CD14-positive monocyte (primary cell): ENCODE measurements around the gene RILPL1. TPM values are rescaled to one million over a fixed set of nuclear protein-coding genes. Genes with fewer than 3 reads are reported as not detected.
"Not testable (repeated sequence)": the region's sequence is repeated elsewhere in the genome, so short reads cannot be mapped to it uniquely, and the experiment has no call there.

ENCODE experiments used
- DNase-seq, 3 donors: peaks; one replicate each; pipeline ENCODE4 v3.0.0-alpha.2; 2011 to 2022
- H2AFZ ChIP-seq: 2 replicates; pipeline ENCODE4 v1.6.0; 2012; ENCODE audit warnings: mild to moderate bottlenecking, low read depth, low read length, inconsistent platforms; ENCODE audit not compliant: insufficient read depth, poor library complexity, severe bottlenecking
- H3K27ac ChIP-seq, 2 donors: 1 replicate in 1 of 2; 2 replicates in 1 of 2; pipeline ENCODE4 v1.5.1; 2012 to 2013; ENCODE audit warnings: low read length in 2 of 2, control low read depth in 1 of 2, inconsistent platforms in 1 of 2, low read depth in 1 of 2, mild to moderate bottlenecking in 1 of 2
- H3K27me3 ChIP-seq, 2 donors: one replicate each; pipeline versions ENCODE4 v1.6.0 to v1.6.1; 2011 to 2013; ENCODE audit warnings: low read length in 2 of 2; ENCODE audit not compliant: control insufficient read depth in 2 of 2, insufficient read depth in 2 of 2
- H3K36me3 ChIP-seq, 2 donors: replicated peaks in 1 of 2; 1 replicate in 1 of 2; 2 replicates in 1 of 2; pipeline versions ENCODE4 v1.5.1 to v1.6.1; 2012 to 2013; ENCODE audit warnings: low read length in 2 of 2, control low read depth in 1 of 2, inconsistent platforms in 1 of 2, mild to moderate bottlenecking in 1 of 2; ENCODE audit not compliant: insufficient read depth in 2 of 2, control insufficient read depth in 1 of 2
- H3K4me1 ChIP-seq, 2 donors: 1 replicate in 1 of 2; 2 replicates in 1 of 2; pipeline versions ENCODE4 v1.5.1 to v1.6.1; 2012 to 2013; ENCODE audit warnings: low read length in 2 of 2, control low read depth in 1 of 2, inconsistent platforms in 1 of 2, mild to moderate bottlenecking in 1 of 2, moderate library complexity in 1 of 2; ENCODE audit not compliant: insufficient read depth in 2 of 2, control insufficient read depth in 1 of 2
- H3K4me2 ChIP-seq: replicated peaks from 2 replicates; pipeline ENCODE3; 2012; ENCODE audit warnings: low read length, moderate library complexity, mild to moderate bottlenecking; ENCODE audit not compliant: poor library complexity, severe bottlenecking; ENCODE audit errors: extremely low read depth
- H3K4me3 ChIP-seq, 3 experiments: fragments of 200-600 bp in 1 of 3; sonication (generic) in 1 of 3; replicated peaks in 1 of 3; 1 replicate in 2 of 3; 2 replicates in 1 of 3; pipeline ENCODE4 v1.5.1; 2011 to 2013; ENCODE audit warnings: low read length in 3 of 3, mild to moderate bottlenecking in 3 of 3, control low read depth in 2 of 3, low read depth in 2 of 3, inconsistent platforms in 1 of 3, moderate library complexity in 1 of 3
- H3K79me2 ChIP-seq: 2 replicates; pipeline ENCODE4 v1.6.0; 2012; ENCODE audit warnings: mild to moderate bottlenecking, control low read depth, inconsistent platforms, low read length, moderate library complexity; ENCODE audit not compliant: insufficient read depth
- H3K9ac ChIP-seq: 2 replicates; pipeline ENCODE4 v1.6.0; 2017; ENCODE audit warnings: low read length, mild to moderate bottlenecking; ENCODE audit not compliant: insufficient read depth, poor library complexity, severe bottlenecking
- H3K9me3 ChIP-seq, 2 donors: replicated peaks in 1 of 2; 1 replicate in 1 of 2; 2 replicates in 1 of 2; pipeline versions ENCODE4 v1.5.1 to v1.6.1; 2012 to 2013; ENCODE audit warnings: low read length in 2 of 2, control low read depth in 1 of 2; ENCODE audit not compliant: control insufficient read depth in 1 of 2, insufficient read depth in 1 of 2
- H4K20me1 ChIP-seq: 2 replicates; pipeline ENCODE4 v1.6.0; 2012; ENCODE audit warnings: mild to moderate bottlenecking, low read length, control low read depth, moderate library complexity; ENCODE audit not compliant: insufficient read depth
- H3K27ac Mint-ChIP-seq, 7 donors: one replicate each; pipeline ENCODE4 v1.8.0; 2020; ENCODE audit warnings: mild to moderate bottlenecking in 7 of 7, mixed read lengths in 7 of 7, moderate library complexity in 6 of 7, inconsistent platforms in 2 of 7
- H3K27me3 Mint-ChIP-seq, 3 donors: one replicate each; pipeline ENCODE4 v1.8.0; 2021 to 2022; ENCODE audit warnings: low read depth in 3 of 3, mild to moderate bottlenecking in 3 of 3, mixed read lengths in 3 of 3, moderate library complexity in 3 of 3, inconsistent platforms in 1 of 3
- H3K36me3 Mint-ChIP-seq, 2 donors: one replicate each; pipeline ENCODE4 v1.8.0; 2020; ENCODE audit warnings: mixed read lengths in 2 of 2, inconsistent platforms in 1 of 2, mild to moderate bottlenecking in 1 of 2
- H3K4me1 Mint-ChIP-seq: one replicate; pipeline ENCODE4 v1.8.0; 2020; ENCODE audit warnings: mild to moderate bottlenecking, mixed read lengths
- H3K4me3 Mint-ChIP-seq, 2 donors: one replicate each; pipeline ENCODE4 v1.8.0; 2020; ENCODE audit warnings: mild to moderate bottlenecking in 2 of 2, mixed read lengths in 2 of 2, moderate library complexity in 1 of 2
- H3K9me3 Mint-ChIP-seq, 7 donors: one replicate each; pipeline ENCODE4 v1.8.0; 2020 to 2022; ENCODE audit warnings: mixed read lengths in 7 of 7, mild to moderate bottlenecking in 6 of 7, moderate library complexity in 6 of 7, inconsistent platforms in 2 of 7
- CTCF ChIP-seq: fragments of 200-600 bp; IDR thresholded peaks from one replicate; pipeline ENCODE4 v1.8.0; 2022; ENCODE audit warnings: antibody characterized with exemption, mild to moderate bottlenecking
- WGBS: methylation state at CpG from one replicate; pipeline ENCODE4 v1.1.5; 2013; ENCODE audit warnings: missing lambda C conversion rate; ENCODE audit not compliant: insufficient coverage; 5-methylcytosine and 5-hydroxymethylcytosine counted together
- intact Hi-C, 2 donors: fragments of 100-400 bp; cut with micrococcal nuclease; formaldehyde crosslinking; loops; one replicate each; pipeline versions ENCODE4 v1.15.0 to v1.15.1; 2023
- polyA plus RNA-seq, 3 donors: library from polyadenylated mRNA; depleted of rRNA in 1 of 3; unstranded in 2 of 3; stranded (reverse) in 1 of 3; fragments of 300-500 nt in 2 of 3; fragments of >200 nt in 1 of 3; fragmentation: Illumina TruSeq in 2 of 3; gene quantifications; 1 replicate in 2 of 3; 2 replicates in 1 of 3; pipeline ENCODE4 v1.2.3, GENCODE V29; 2012 to 2021

RILPL1 gene
- polyA plus RNA-seq, 3 donors, result 1.2 TPM; not detected in 2

- no peak for TF ChIP-seq CTCF
- H3K36me3 Mint-ChIP-seq, result no peaks in the 10 kb centered on the region
- no peak overlapping the region for H3K4me2 ChIP-seq
- no peak overlapping the region for H3K27ac ChIP-seq
- peaks cover 0 to 4% (median 2%) of the 10 kb centered on the region in 7 donors for H3K9me3 Mint-ChIP-seq
- H3K4me1 Mint-ChIP-seq, result peaks cover 3% of the 10 kb centered on the region
- no peaks in the 10 kb centered on the region for H4K20me1 ChIP-seq
- H3K36me3 ChIP-seq, result no peaks in the 10 kb centered on the region
- H2AFZ ChIP-seq, result no peak overlapping the region
- no peak overlapping the region for H3K4me3 Mint-ChIP-seq
- H3K4me3 ChIP-seq, result no peak overlapping the region
- H3K4me1 ChIP-seq, result no peaks in the 10 kb centered on the region
- DNase-seq, result no peak
- no peak overlapping the region for H3K27ac Mint-ChIP-seq
- H3K9ac ChIP-seq, result no peak overlapping the region
- intact Hi-C loops, result no loop called here
- H3K9me3 ChIP-seq, result peaks cover 0 to 4% of the 10 kb centered on the region in 2 donors
- peaks cover 15 to 19% (median 16%) of the 10 kb centered on the region in 3 donors for H3K27me3 Mint-ChIP-seq
- no peaks in the 10 kb centered on the region for H3K79me2 ChIP-seq
- H3K27me3 ChIP-seq, result no peaks in the 10 kb centered on the region
- 67% methylated on average over 1 of the region's 4 CpGs for WGBS
These were observed 37.9 kb upstream of the RILPL1 start for GRCh38 chr12:123571343-123571813.

- H3K36me3 ChIP-seq, result no peaks in the 10 kb centered on the region
- Mint-ChIP-seq H3K36me3 (no peaks in the 10 kb centered on the region), H3K27me3 (peaks cover 4 to 9% (median 9%) of the 10 kb centered on the region in 3 donors), H3K9me3 (peaks cover 0 to 2% (median 0%) of the 10 kb centered on the region in 7 donors), H3K4me3 (peak overlapping the region in 1 of 2 donors; percentile 28), H3K27ac (peak overlapping the region in 1 of 7 donors; percentile 63), H3K4me1 (peaks cover 24% of the 10 kb centered on the region)
- H4K20me1 ChIP-seq, result no peaks in the 10 kb centered on the region
- H3K4me3 ChIP-seq, result no peak overlapping the region
- H3K27me3 ChIP-seq, result no peaks in the 10 kb centered on the region
- intact Hi-C loops, result no loop called here
- H3K27ac ChIP-seq, result no peak overlapping the region
- DNase-seq, result peak; percentile 27 to 32 (median 29)
- TF ChIP-seq CTCF, result no peak
- no peak overlapping the region for H3K9ac ChIP-seq
- no peaks in the 10 kb centered on the region for H3K9me3 ChIP-seq
- peaks cover 21 to 24% of the 10 kb centered on the region in 2 donors for H3K4me1 ChIP-seq
- no peaks in the 10 kb centered on the region for H3K79me2 ChIP-seq
- H3K4me2 ChIP-seq, result peak overlapping the region; percentile 10
- WGBS, result 0% methylated on average over 2 of the region's 3 CpGs
- peak overlapping the region; percentile 4 for H2AFZ ChIP-seq
These were observed 25.9 kb upstream of the RILPL1 start for GRCh38 chr12:123559468-123559867.

GRCh38 chr12:123558487-123558886 lies 25.0 kb upstream of the RILPL1 start:
- H3K36me3 ChIP-seq, H3K27ac ChIP-seq, H3K9ac ChIP-seq, H4K20me1 ChIP-seq, H3K79me2 ChIP-seq, H3K27ac Mint-ChIP-seq, H3K4me3 ChIP-seq, H3K9me3 ChIP-seq, H3K36me3 Mint-ChIP-seq, H3K9me3 Mint-ChIP-seq, H3K27me3 ChIP-seq, H3K4me3 Mint-ChIP-seq, H3K27me3 Mint-ChIP-seq, intact Hi-C loops, H2AFZ ChIP-seq, DNase-seq, H3K4me2 ChIP-seq: not testable (repeated sequence)
- 98% methylated on average over 12 of the region's 14 CpGs for WGBS
- peaks cover 31 to 33% of the 10 kb centered on the region in 2 donors for H3K4me1 ChIP-seq
- peaks cover 34% of the 10 kb centered on the region for H3K4me1 Mint-ChIP-seq
